Urinary bladder (tissue), 4 donors: ENCODE measurements around the gene FKBP2. TPM values are rescaled to one million over a fixed set of nuclear protein-coding genes. Genes with fewer than 3 reads are reported as not detected.

Source experiments
- DNase-seq: peaks from one replicate; pipeline ENCODE4 v3.0.0-alpha.2; 2015; ENCODE audit errors: extremely low spot score
- H3K27ac ChIP-seq: one replicate; pipeline ENCODE4 v1.5.1; 2013; ENCODE audit warnings: low read depth, mild to moderate bottlenecking, moderate library complexity
- H3K36me3 ChIP-seq: one replicate; pipeline ENCODE4 v1.6.1; 2013; ENCODE audit warnings: mild to moderate bottlenecking, moderate library complexity; ENCODE audit not compliant: insufficient read depth
- H3K4me1 ChIP-seq: one replicate; pipeline ENCODE4 v1.6.1; 2013; ENCODE audit warnings: mild to moderate bottlenecking, moderate library complexity; ENCODE audit not compliant: insufficient read depth
- H3K4me3 ChIP-seq: one replicate; pipeline ENCODE4 v1.5.1; 2013; ENCODE audit warnings: low read depth, low read length
- WGBS: extraction: QIAGEN DNeasy Blood & Tissue Kit; methylation state at CpG from one replicate; pipeline ENCODE4 v1.1.7; 2013; 5-methylcytosine and 5-hydroxymethylcytosine counted together
- polyA plus RNA-seq: library from polyadenylated mRNA; stranded (reverse); fragments of 200-250 nt; gene quantifications from one replicate; pipeline ENCODE4 v1.2.3, GENCODE V29; 2013
- total RNA-seq: library from RNA; depleted of rRNA; stranded (reverse); fragments of >200 nt; gene quantifications from one replicate; pipeline ENCODE4 v1.2.3, GENCODE V29; 2014
- donor health status: healthy with polysubstance abuse.
- donor health status: healthy.

FKBP2 gene
- total and polyA plus RNA-seq, 2 donors, result 29.2 to 167 TPM

DNA sequence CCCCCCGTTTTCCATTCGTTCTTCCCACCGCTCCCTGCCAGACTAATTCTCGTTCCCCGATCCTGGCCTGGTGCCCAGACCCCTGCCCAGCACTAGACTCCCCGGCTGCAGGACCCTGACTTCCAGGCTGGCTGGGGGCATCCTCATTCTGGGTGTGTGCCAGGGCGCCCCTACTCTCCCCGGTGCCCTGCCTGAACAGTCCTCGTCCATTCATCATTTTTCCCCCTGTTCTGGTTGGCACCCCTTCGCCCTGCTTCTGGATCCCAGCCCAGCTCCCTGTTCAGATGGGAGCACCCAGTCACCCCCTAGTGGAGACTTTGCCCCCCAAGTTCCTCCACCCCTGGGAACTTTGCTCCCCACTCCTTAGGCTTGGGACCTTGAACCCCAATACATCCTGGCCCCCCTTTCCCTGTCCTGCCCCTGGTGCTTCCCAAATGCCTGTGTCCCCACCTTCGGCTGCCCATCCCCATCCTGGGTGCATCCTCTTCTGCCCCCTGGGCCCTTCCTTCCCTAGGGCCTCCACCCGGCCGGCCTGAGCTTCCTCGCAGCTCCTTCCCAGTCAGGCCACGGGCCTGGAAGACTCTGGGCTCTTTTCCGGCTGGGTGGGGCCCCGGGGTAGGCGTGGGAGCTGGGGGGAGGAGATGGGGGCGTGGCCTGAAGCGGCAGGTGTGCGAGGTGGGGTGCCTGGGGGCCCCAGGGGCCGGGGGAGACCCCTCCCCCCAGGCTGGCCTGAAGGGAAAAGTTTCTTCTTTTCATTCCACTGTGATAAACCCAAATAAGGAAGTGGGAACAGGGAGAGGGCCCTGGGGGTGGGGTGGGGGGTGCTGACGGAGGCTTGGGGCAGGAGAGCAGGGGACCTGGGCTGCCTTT, 11.3 kb downstream of the FKBP2 start:
- Histone ChIP-seq H3K36me3 (no peaks in the 10 kb centered on the region), H3K27ac (no peak overlapping the region), H3K4me1 (no peaks in the 10 kb centered on the region), H3K4me3 (peak overlapping the region; percentile 80)
- DNase-seq, result no peak
- 3% methylated on average over 23 of the region's 23 CpGs for WGBS

DNA sequence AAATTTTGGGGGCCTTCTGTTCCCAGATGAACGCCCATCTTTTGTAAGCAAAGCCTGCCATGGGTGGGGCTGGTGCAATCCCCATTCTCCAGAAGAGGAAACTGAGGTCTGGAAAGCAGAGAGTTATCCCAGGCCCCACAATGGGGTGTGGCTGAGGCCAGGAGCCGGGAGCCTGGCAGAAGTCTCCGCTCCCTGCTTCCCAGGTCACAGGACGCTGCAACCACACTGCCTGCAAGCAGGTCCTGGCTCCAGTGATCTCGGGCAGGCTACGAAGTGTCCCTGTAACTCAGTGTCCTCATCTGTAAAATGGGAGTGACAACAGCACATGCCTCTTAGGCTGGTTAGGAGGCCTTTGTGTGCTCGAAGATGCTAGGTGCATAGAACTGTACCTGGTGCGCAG, 12.1 kb downstream of the FKBP2 start:
- H3K36me3 ChIP-seq, result no peaks in the 10 kb centered on the region
- no peak overlapping the region for H3K27ac ChIP-seq
- WGBS, result 63% methylated on average over 8 of the region's 8 CpGs
- no peak for DNase-seq
- no peak overlapping the region for H3K4me3 ChIP-seq
- H3K4me1 ChIP-seq, result no peaks in the 10 kb centered on the region

DNA sequence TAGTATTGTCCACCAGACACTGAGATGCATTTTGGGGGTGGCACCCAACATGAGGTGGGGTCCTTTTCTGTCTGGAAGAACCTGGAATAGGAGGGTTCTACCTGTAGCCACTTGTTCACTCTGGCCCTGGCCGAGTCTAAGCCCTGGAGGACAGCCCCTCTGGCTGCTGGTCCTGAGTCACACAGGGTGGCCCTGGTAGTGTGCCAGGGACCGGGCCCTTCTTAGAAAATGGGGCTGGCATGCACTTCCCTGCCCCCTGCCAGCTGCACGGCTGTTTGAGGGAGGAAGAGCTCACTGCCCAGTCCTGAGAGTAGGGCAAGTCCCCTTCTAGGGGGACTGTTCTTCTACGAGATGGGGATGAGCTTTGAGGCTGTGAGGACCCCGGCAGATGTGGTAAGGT, 12.6 kb downstream of the FKBP2 start:
- no peaks in the 10 kb centered on the region for H3K36me3 ChIP-seq
- H3K27ac ChIP-seq, result no peak overlapping the region
- no peak for DNase-seq
- no peak overlapping the region for H3K4me3 ChIP-seq
- WGBS, result 60% methylated on average over 5 of the region's 5 CpGs
- H3K4me1 ChIP-seq, result no peaks in the 10 kb centered on the region

DNA sequence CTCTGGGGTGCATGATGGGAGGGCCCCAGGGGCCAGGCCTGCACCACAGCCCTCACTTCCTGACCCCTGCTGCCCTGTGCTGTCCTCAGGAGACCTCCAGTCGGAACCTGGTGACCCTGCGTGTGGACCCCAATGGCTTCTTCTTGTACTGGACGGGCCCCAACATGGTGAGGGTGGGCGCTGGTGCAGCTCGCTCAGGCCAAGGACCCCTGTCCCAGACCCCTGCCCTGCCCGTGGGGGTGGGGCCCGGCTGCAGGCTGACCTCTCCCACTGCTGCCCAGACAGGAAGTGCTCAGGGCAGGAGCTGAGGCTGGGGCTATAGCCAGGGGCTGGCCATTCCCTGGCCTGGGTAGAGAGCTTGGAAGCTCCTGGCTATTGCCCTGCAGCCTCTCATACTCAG, 13.4 kb downstream of the FKBP2 start:
- no peak for DNase-seq
- H3K27ac ChIP-seq, result no peak overlapping the region
- H3K4me1 ChIP-seq, result no peaks in the 10 kb centered on the region
- H3K4me3 ChIP-seq, result no peak overlapping the region
- peaks cover 2% of the 10 kb centered on the region for H3K36me3 ChIP-seq
- WGBS, result 88% methylated on average over 7 of the region's 7 CpGs

DNA sequence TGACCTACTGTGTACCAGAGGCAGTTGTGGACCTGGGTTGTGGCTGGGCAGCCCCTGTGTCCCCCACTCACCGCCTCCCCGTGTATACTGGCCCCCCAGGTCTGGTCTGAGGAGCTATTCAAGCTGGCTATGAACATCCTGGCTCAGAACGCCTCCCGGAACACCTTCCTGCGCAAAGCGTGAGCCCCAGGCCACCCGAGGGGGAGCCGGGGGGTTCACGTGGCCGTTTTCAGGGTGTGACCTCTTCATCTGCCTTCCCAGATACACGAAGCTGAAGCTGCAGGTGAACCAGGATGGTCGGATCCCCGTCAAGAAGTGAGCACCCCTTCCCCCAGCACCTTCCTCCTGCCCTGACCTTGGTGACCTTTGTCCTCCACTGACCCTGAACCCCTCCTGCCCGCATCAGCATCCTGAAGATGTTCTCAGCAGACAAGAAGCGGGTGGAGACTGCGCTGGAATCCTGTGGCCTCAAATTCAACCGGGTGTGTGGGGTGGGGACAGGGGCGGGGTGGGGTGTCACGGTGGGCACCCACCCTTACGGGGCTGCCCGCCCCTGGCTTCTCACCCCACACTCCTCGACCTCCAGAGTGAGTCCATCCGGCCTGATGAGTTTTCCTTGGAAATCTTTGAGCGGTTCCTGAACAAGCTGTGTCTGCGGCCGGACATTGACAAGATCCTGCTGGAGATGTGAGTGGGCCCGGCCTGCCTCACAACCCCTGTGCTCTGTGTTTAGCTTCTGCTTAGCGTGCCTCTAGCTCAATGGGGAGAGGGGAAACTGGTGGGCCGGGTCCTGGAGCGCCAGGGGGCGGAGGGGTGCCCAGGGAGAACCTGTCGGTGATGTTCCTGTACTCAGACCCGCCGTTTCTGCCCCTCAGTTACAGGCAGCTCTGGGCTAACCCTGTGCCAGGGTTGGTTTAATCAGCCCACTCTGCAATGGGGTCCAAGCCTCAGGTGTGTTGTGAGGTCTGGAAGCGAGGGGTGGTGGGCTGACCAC, 14.5 kb downstream of the FKBP2 start:
- no peak overlapping the region for H3K27ac ChIP-seq
- 85% methylated on average over 35 of the region's 35 CpGs for WGBS
- peaks cover 3% of the 10 kb centered on the region for H3K36me3 ChIP-seq
- no peak overlapping the region for H3K4me3 ChIP-seq
- no peaks in the 10 kb centered on the region for H3K4me1 ChIP-seq
- DNase-seq, result no peak

DNA sequence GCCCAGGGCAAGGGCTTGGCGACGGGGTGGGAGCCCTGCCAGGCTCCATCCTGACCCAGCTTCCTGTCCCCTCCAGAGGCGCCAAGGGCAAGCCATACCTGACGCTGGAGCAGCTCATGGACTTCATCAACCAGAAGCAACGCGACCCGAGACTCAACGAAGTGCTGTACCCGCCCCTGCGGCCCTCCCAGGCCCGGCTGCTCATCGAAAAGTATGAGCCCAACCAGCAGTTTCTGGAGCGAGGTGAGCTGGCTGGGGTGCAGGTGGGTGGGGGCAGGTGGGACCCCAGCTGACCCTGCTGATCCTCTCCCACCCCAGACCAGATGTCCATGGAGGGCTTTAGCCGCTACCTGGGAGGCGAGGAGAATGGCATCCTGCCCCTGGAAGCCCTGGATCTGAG, 15.4 kb downstream of the FKBP2 start:
- 84% methylated on average over 15 of the region's 15 CpGs for WGBS
- H3K4me1 ChIP-seq, result no peaks in the 10 kb centered on the region
- H3K4me3 ChIP-seq, result no peak overlapping the region
- peaks cover 3% of the 10 kb centered on the region for H3K36me3 ChIP-seq
- H3K27ac ChIP-seq, result no peak overlapping the region
- no peak for DNase-seq

DNA sequence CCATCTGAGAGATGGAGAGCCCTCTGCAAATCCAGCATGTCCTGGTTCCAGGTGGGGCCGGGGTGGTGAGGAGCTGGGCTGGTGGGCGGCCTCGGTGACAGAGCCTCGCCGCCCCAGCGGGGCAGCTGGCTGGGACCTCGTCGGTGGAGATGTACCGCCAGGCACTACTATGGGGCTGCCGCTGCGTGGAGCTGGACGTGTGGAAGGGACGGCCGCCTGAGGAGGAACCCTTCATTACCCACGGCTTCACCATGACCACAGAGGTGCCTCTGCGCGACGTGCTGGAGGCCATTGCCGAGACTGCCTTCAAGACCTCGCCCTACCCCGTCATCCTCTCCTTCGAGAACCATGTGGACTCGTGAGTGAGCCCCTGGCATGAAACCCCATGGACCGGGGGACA, 17.5 kb downstream of the FKBP2 start:
- WGBS, result 92% methylated on average over 24 of the region's 24 CpGs
- no peak overlapping the region for H3K27ac ChIP-seq
- DNase-seq, result no peak
- H3K36me3 ChIP-seq, result peaks cover 7% of the 10 kb centered on the region
- no peaks in the 10 kb centered on the region for H3K4me1 ChIP-seq
- H3K4me3 ChIP-seq, result no peak overlapping the region

DNA sequence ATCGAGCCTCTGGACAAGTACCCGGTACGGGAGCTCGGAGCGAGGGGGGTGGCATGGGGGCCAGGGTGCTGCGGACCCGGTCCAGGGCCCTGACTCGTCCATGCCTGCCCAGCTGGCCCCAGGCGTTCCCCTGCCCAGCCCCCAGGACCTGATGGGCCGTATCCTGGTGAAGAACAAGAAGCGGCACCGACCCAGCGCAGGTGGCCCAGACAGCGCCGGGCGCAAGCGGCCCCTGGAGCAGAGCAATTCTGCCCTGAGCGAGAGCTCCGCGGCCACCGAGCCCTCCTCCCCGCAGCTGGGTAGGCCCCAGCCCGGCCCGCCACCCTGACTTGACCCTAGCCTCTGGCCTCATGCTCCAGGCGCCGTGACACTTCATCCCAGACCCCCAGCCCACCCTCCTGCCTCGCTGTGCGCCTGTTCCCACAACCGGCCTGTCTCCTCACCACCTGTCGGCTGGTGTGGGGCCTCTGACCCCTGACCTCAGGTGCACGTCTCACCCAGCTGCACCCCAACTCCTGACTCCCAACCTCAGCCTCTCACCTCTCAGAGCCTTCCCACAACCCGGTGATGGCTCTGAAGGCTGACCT, 18.1 kb downstream of the FKBP2 start:
- H3K4me3 ChIP-seq, result no peak overlapping the region
- no peak for DNase-seq
- H3K27ac ChIP-seq, result no peak overlapping the region
- 92% methylated on average over 32 of the region's 32 CpGs for WGBS
- H3K36me3 ChIP-seq, result peaks cover 7% of the 10 kb centered on the region
- H3K4me1 ChIP-seq, result no peaks in the 10 kb centered on the region

DNA sequence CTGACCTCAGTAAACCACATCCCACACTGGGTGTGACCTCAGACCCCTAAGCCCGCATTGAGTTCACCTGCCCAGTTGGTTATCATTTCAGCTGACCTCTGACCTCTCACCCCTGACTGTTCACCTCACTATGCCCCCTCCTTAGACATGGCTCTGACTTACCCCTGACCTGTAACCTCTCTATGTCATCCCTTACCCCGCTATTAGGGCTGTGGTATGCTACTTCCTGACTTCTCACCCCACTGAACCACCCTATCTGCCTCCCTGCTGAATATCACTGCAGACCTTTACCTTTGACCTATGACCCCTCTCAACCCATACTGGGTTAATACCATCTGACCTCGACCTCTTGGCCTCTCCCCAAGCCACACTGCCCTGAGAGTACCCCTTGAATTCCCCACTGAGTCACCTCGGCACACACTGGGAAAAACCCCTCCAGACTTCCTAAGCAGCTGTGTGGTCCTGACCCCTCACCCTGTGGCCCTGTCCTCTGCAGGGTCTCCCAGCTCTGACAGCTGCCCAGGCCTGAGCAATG, 18.7 kb downstream of the FKBP2 start:
- Histone ChIP-seq H3K4me3 (no peak overlapping the region), H3K27ac (no peak overlapping the region), H3K36me3 (peaks cover 7% of the 10 kb centered on the region), H3K4me1 (no peaks in the 10 kb centered on the region)
- no peak for DNase-seq
- WGBS, result 86% methylated on average over 4 of the region's 4 CpGs

DNA sequence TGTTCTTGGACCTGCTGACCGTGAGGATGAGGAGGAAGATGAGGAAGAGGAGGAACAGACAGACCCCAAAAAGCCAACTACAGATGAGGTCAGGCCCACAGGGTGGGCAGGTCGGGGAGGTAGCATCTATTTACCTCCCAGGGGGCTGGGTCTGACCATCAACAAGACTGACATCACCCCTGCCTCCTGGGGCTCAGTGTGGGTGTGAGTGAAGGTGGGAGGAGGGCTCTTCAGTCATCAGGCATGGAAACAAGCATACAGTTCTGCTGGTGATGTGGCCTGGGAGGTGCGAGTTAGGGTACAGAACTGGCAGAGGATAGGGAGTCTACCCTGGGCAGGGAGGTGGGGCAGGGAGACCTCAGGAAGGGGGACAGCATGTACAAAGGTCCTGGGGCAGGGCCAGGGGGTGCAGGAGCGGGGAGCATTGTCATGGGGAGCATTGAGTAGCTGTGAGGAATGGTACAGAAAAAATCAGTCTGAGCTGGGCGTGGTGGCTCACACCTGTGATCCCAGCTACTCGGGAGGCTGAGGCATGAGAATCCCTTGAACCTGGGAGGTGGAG, 19.3 kb downstream of the FKBP2 start:
- H3K4me3 ChIP-seq, result no peak overlapping the region
- H3K4me1 ChIP-seq, result no peaks in the 10 kb centered on the region
- 96% methylated on average over 6 of the region's 6 CpGs for WGBS
- peaks cover 7% of the 10 kb centered on the region for H3K36me3 ChIP-seq
- DNase-seq, result no peak
- H3K27ac ChIP-seq, result no peak overlapping the region

DNA sequence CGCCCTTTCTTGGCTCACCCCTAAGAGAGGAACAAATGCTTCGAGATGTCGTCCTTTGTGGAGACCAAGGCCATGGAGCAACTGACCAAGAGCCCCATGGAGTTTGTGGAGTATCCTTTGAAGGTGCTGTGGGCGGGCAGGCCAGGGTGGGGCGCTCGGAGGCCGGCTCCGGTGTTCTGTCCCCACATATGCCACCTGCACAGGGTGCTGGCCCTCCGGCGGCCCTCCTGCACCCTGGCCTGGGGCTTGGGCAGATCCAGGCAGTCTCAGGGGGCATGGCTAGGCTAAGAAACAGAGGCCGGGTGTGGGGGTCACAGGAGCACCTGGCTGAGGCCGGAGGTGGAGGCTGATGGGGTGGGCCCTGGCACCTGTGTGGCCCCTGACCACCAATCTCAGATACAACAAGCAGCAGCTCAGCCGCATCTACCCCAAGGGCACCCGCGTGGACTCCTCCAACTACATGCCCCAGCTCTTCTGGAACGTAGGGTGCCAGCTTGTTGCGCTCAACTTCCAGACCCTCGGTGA, 20.7 kb downstream of the FKBP2 start:
- H3K36me3 ChIP-seq, result peaks cover 7% of the 10 kb centered on the region

DNA sequence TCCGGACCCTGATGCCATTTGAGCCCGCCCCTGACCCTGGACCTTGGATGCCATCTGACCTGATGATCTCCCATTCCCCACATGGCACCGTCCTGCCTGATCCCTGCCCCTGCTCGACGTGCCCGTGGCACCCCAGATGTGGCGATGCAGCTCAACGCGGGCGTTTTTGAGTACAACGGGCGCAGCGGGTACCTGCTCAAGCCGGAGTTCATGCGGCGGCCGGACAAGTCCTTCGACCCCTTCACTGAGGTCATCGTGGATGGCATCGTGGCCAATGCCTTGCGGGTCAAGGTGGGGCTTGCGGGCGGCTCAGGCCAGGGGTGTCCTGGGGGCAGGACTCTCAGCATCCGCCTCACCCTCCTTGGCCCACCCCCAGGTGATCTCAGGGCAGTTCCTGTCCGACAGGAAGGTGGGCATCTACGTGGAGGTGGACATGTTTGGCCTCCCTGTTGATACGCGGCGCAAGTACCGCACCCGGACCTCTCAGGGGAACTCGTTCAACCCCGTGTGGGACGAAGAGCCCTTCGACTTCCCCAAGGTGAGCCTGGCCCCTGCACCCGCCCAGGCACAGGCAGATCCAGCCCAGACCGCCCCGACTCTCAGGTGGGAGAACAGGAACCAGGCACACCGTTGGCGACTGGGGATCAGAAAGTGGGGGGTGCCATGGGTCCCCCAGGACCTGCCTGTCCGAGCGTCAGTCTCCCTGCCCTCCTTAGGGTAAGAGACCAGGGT, 21.5 kb downstream of the FKBP2 start:
- WGBS, result 93% methylated on average over 42 of the region's 42 CpGs
- Histone ChIP-seq H3K36me3 (peaks cover 7% of the 10 kb centered on the region), H3K27ac (no peak overlapping the region), H3K4me3 (no peak overlapping the region), H3K4me1 (no peaks in the 10 kb centered on the region)
- no peak for DNase-seq

More for the DNA sequence above, 20.7 kb downstream of the FKBP2 start:
- H3K4me3 ChIP-seq, result no peak overlapping the region
- DNase-seq, result no peak
- H3K4me1 ChIP-seq, result no peaks in the 10 kb centered on the region
- 92% methylated on average over 18 of the region's 18 CpGs for WGBS
- H3K27ac ChIP-seq, result no peak overlapping the region
